ENCODE measurements around the gene NFIC.
"Not testable (repeated sequence)": the region's sequence is repeated elsewhere in the genome, so short reads cannot be mapped to it uniquely, and the experiment has no call there.

NFIC gene

GRCh38 chr19:3398114-3398899 is 31.9 kb downstream of the NFIC start:
- H3K4me3 Mint-ChIP-seq = no peak overlapping the region
- H3K27ac Mint-ChIP-seq = no peak overlapping the region
- DNase-seq = peak; percentile 21

DNA sequence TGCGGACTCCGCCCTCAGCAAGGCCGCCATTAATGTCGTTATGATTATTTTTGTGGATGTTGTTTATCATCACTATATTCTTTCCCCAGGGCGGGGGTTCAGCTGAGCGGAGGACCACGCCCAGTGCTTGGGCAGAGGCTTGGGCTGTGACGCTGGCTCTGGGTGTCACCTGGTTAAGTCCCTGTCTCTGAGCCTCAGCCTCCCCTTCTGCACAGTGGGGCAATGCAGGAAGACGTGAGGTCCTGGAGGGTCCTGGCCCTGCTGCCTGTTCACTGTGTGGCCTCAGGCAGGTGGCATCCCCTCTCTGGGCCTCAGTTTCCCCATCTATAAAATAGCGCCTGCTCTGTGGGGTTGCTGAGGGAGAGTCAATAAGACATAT is 32.5 kb downstream of the NFIC start:
- no peak for TF ChIP-seq CTCF (IDR thresholded peaks at IDR 0.05)
- no peaks in the 10 kb centered on the region for H3K9me3 Mint-ChIP-seq

More at GRCh38 chr19:3398114-3398899, 31.9 kb downstream of the NFIC start:
- Mint-ChIP-seq H3K9me3 (no peaks in the 10 kb centered on the region), H3K4me1 (peaks cover 8% of the 10 kb centered on the region), H3K36me3 (ENCODE audit: low read depth) (no peaks in the 10 kb centered on the region), H3K27me3 (ENCODE audit: low read depth, poor library complexity) (peaks cover 25% of the 10 kb centered on the region)
- TF ChIP-seq CTCF (IDR thresholded peaks at IDR 0.05) = no peak

DNA sequence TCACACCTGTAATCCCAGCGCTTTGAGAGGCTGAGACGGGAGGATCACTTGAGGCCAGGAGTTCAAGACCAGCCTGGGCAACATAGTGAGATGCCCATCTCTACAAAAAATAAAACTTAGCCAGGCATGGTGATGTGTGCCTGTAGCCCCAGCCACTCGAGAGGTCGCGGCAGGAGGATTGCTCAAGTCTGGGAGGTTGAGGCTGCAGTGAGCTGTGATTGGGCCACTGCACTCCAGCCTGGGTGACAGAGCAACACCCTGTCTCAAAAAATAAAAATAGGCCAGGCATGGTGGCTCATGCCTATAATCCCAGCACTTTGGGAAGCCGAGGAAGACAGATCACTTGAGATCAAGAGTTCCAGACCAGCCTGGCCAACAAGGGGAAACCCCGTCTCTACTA is 32.9 kb downstream of the NFIC start:
- H3K36me3 Mint-ChIP-seq (ENCODE audit: low read depth); H3K4me1 Mint-ChIP-seq; H3K9me3 Mint-ChIP-seq; H3K4me3 Mint-ChIP-seq; H3K27ac Mint-ChIP-seq; DNase-seq: not testable (repeated sequence)
- H3K27me3 Mint-ChIP-seq (ENCODE audit: low read depth, poor library complexity) = peaks cover 25% of the 10 kb centered on the region

More for the DNA sequence above, 32.5 kb downstream of the NFIC start:
- DNase-seq = no peak
- Mint-ChIP-seq H3K4me3 (no peak overlapping the region), H3K36me3 (ENCODE audit: low read depth) (no peaks in the 10 kb centered on the region), H3K27me3 (ENCODE audit: low read depth, poor library complexity) (peaks cover 25% of the 10 kb centered on the region), H3K4me1 (peaks cover 8% of the 10 kb centered on the region), H3K27ac (no peak overlapping the region)

- H3K36me3 Mint-ChIP-seq (ENCODE audit: low read depth) = no peaks in the 10 kb centered on the region
- DNase-seq = no peak
- peak overlapping the region; percentile 77 for H3K27ac Mint-ChIP-seq
- H3K4me1 Mint-ChIP-seq = peaks cover 8% of the 10 kb centered on the region
- H3K9me3 Mint-ChIP-seq = no peaks in the 10 kb centered on the region
- H3K27me3 Mint-ChIP-seq (ENCODE audit: low read depth, poor library complexity) = peaks cover 21% of the 10 kb centered on the region
- H3K4me3 Mint-ChIP-seq = no peak overlapping the region
- no peak for TF ChIP-seq CTCF (IDR thresholded peaks at IDR 0.05)
Observed at GRCh38 chr19:3401004-3401768, 34.8 kb downstream of the NFIC start.

GRCh38 chr19:3402631-3403443 is 36.5 kb downstream of the NFIC start:
- Mint-ChIP-seq H3K9me3 (no peaks in the 10 kb centered on the region), H3K36me3 (ENCODE audit: low read depth) (no peaks in the 10 kb centered on the region), H3K4me1 (peaks cover 13% of the 10 kb centered on the region), H3K4me3 (no peak overlapping the region), H3K27ac (peak overlapping the region; percentile 71), H3K27me3 (ENCODE audit: low read depth, poor library complexity) (peaks cover 23% of the 10 kb centered on the region)
- no peak for TF ChIP-seq CTCF (IDR thresholded peaks at IDR 0.05)
- no peak for DNase-seq
